Epithelial cell of proximal tubule (primary cell): ENCODE data around the gene SLX9. TPM values are rescaled to one million over a fixed set of nuclear protein-coding genes. Genes with fewer than 3 reads are reported as not detected.

Source experiments
- DNase-seq: peaks from one replicate; pipeline ENCODE4 v3.0.0-alpha.2; 2011; ENCODE audit warnings: low read depth
- H3K4me3 ChIP-seq: 2 replicates; pipeline ENCODE4 v1.5.1; 2011; ENCODE audit warnings: low read depth, mild to moderate bottlenecking, low read length
- CTCF ChIP-seq: conservative IDR thresholded peaks from 2 replicates; pipeline ENCODE4 v1.5.1; 2012; ENCODE audit warnings: low read depth, mild to moderate bottlenecking, low read length
- total RNA-seq: library from RNA; depleted of rRNA; stranded (reverse); fragments of >200 nt; gene quantifications from 2 replicates; pipeline ENCODE4 v1.2.3, GENCODE V29; 2015

SLX9 gene
- total RNA-seq, 1 donor from 2014 or later, result 52.1 TPM

- H3K4me3 ChIP-seq, result no peak overlapping the region
- DNase-seq, result peak; percentile 6
- no peak for TF ChIP-seq CTCF
These were observed 61.6 kb downstream of the SLX9 start for GRCh38 chr21:45001134-45002095.

- no peak overlapping the region for H3K4me3 ChIP-seq
- no peak for TF ChIP-seq CTCF
- DNase-seq, result no peak
These were observed 62.8 kb downstream of the SLX9 start for GRCh38 chr21:45002381-45003204.

GRCh38 chr21:45003331-45004058 lies 63.7 kb downstream of the SLX9 start:
- no peak for TF ChIP-seq CTCF
- DNase-seq, result no peak
- no peak overlapping the region for H3K4me3 ChIP-seq

GRCh38 chr21:45004059-45004422 lies 64.2 kb downstream of the SLX9 start:
- no peak overlapping the region for H3K4me3 ChIP-seq
- no peak for TF ChIP-seq CTCF
- no peak for DNase-seq

- no peak for DNase-seq
- TF ChIP-seq CTCF, result no peak
- no peak overlapping the region for H3K4me3 ChIP-seq
These were observed 64.8 kb downstream of the SLX9 start for GRCh38 chr21:45004481-45005247.

GRCh38 chr21:45006536-45007095 lies 66.8 kb downstream of the SLX9 start:
- no peak for TF ChIP-seq CTCF
- H3K4me3 ChIP-seq, result no peak overlapping the region
- DNase-seq, result no peak
